Thoracic aorta (tissue), 2 donors: ENCODE data around the gene EVI5L. TPM values are rescaled to one million over a fixed set of nuclear protein-coding genes. Genes with fewer than 3 reads are reported as not detected.
A peak's percentile ranks its signal among the peaks of the same experiment; 100 is the strongest.

ENCODE experiments used
- ATAC-seq: fragments of 150-250 bp; one replicate; pipeline ENCODE4 v1.8.0; 2017; ENCODE audit warnings: low read depth; ENCODE audit not compliant: insufficient number of reproducible peaks, low FRiP score
- DNase-seq: peaks from one replicate; pipeline ENCODE4 v3.0.0-alpha.2; 2020; ENCODE audit warnings: low spot score
- H3K27ac ChIP-seq, 2 donors: fragments of 200-600 bp; sonication (generic); 1 replicate in 1 of 2; 2 replicates in 1 of 2; pipeline ENCODE4 v1.5.1; 2016; ENCODE audit warnings: mild to moderate bottlenecking in 2 of 2, moderate library complexity in 2 of 2
- H3K27me3 ChIP-seq: fragments of 200-600 bp; sonication (generic); replicated peaks from 2 replicates; pipeline ENCODE4 v1.6.0; 2016; ENCODE audit warnings: mild to moderate bottlenecking; ENCODE audit not compliant: insufficient read depth
- H3K36me3 ChIP-seq: fragments of 200-600 bp; sonication (generic); one replicate; pipeline ENCODE4 v1.5.1; 2016
- H3K4me1 ChIP-seq, 2 donors: fragments of 200-600 bp; sonication (generic); 1 replicate in 1 of 2; 2 replicates in 1 of 2; pipeline versions ENCODE4 v1.5.1 to v1.6.0; 2016; ENCODE audit warnings: low read depth in 2 of 2, mild to moderate bottlenecking in 1 of 2; ENCODE audit not compliant: control insufficient read depth in 1 of 2
- H3K4me3 ChIP-seq: fragments of 200-600 bp; sonication (generic); 2 replicates; pipeline ENCODE4 v1.5.1; 2016; ENCODE audit warnings: mild to moderate bottlenecking
- H3K9me3 ChIP-seq: fragments of 200-600 bp; sonication (generic); 2 replicates; pipeline ENCODE4 v1.5.1; 2016
- CTCF ChIP-seq: fragments of 200-600 bp; sonication (generic); IDR thresholded peaks from one replicate; pipeline ENCODE4 v1.5.1; 2019; ENCODE audit warnings: antibody characterized with exemption
- total RNA-seq, 2 donors: library from RNA; depleted of rRNA; stranded (reverse); fragments of >200 nt; gene quantifications; one replicate each; pipeline versions ENCODE4 v1.1.0 to v1.2.3, GENCODE V29; 2016

EVI5L gene
- total RNA-seq, 2 donors from 2014 or later, result 12.1 to 16.8 TPM

- no peaks in the 10 kb centered on the region for H3K27me3 ChIP-seq
- H3K27ac ChIP-seq, result no peak overlapping the region
- no peak overlapping the region for H3K4me3 ChIP-seq
- TF ChIP-seq CTCF, result no peak
- H3K4me1 ChIP-seq, result peaks cover 15 to 26% of the 10 kb centered on the region in 2 donors
- H3K36me3 ChIP-seq, result no peaks in the 10 kb centered on the region
- H3K9me3 ChIP-seq, result no peaks in the 10 kb centered on the region
- ATAC-seq, result no peak
- DNase-seq, result no peak
Measured at GRCh38 chr19:7900931-7901330, 70.9 kb downstream of the EVI5L start.

- DNase-seq (no peak), ATAC-seq (no peak)
- Histone ChIP-seq H3K9me3 (no peaks in the 10 kb centered on the region), H3K27ac (no peak overlapping the region), H3K36me3 (no peaks in the 10 kb centered on the region), H3K27me3 (no peaks in the 10 kb centered on the region), H3K4me1 (peaks cover 15 to 30% of the 10 kb centered on the region in 2 donors), H3K4me3 (no peak overlapping the region)
- TF ChIP-seq CTCF, result no peak
Measured at GRCh38 chr19:7901337-7901736, 71.3 kb downstream of the EVI5L start.

GRCh38 chr19:7902796-7903243, 72.8 kb downstream of the EVI5L start:
- Histone ChIP-seq H3K4me3 (peak overlapping the region; percentile 90), H3K9me3 (no peaks in the 10 kb centered on the region), H3K4me1 (peaks cover 18 to 43% of the 10 kb centered on the region in 2 donors), H3K27me3 (no peaks in the 10 kb centered on the region), H3K36me3 (no peaks in the 10 kb centered on the region), H3K27ac (peak overlapping the region; percentile 72 to 74)
- no peak for TF ChIP-seq CTCF
- DNase-seq (no peak), ATAC-seq (no peak)

GRCh38 chr19:7903244-7904073, 73.4 kb downstream of the EVI5L start, which contains the start of gene MAP2K7:
Gene MAP2K7 (plus strand): TSS chr19:7903877. CDS start chr19:7903945, 68 bp downstream.
- DNase-seq (peak; percentile 99), ATAC-seq (peak; percentile 91)
- Histone ChIP-seq H3K36me3 (no peaks in the 10 kb centered on the region), H3K27me3 (no peaks in the 10 kb centered on the region), H3K9me3 (no peaks in the 10 kb centered on the region), H3K27ac (peak within 1 kb of the TSS; percentile 72 to 74), H3K4me3 (peak within 1 kb of the TSS; percentile 90), H3K4me1 (peaks cover 18 to 43% of the 10 kb centered on the region in 2 donors)
- TF ChIP-seq CTCF, result peak; percentile 44
